Measurements from ENCODE around the gene KCTD2. TPM values are rescaled to one million over a fixed set of nuclear protein-coding genes. Genes with fewer than 3 reads are reported as not detected.

The KCTD2 gene
- total and polyA plus RNA-seq, 2 experiments from 2014 or later, result 12.7 to 19.1 TPM

DNA sequence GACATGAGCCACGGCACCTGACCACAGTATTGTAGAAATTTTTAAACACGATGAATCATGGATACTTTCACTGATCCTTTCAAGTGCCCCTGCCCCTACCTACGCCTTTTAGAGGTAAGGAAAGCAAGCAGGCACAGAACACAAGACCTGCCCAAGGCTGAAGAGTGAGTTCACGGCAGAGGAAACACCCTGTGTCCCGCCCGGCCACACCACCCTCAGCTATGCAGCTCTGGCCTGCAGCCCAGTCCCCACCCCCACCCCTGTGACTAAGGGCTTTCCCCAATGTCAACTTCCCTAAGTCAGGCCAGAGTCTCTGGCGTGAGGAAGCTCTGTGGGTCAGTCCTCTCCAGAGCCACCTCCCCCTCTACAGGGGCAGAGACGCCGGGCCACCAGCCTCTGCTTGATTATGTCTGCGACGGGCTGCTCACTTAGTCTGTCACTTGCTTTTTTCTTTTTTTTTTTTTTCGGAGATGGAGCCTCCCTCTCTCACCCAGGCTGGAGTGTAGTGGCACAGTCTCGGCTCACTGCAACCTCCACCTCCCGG is 49.1 kb downstream of the KCTD2 start:
- whole genome bisulfite sequencing (ENCODE audit: low lambda C conversion rate, missing lambda C conversion rate), result 49% methylated on average over 13 of the region's 14 CpGs
- Histone ChIP-seq H3K79me2 (peaks cover 24% of the 10 kb centered on the region), H3K27me3 (no peaks in the 10 kb centered on the region), H3K36me3 (replicated peaks; ENCODE audit: insufficient read depth, low read depth) (no peaks in the 10 kb centered on the region), H3K4me3 (no peak overlapping the region), H3K4me1 (ENCODE audit: insufficient read depth) (peaks cover 34% of the 10 kb centered on the region), H3K4me2 (no peak overlapping the region), H3K27ac (peak overlapping the region; percentile 99), H4K20me1 (ENCODE audit: insufficient read depth, poor library complexity, severe bottlenecking) (no peaks in the 10 kb centered on the region), H3K9me2 (replicated peaks; ENCODE audit: insufficient read depth) (no peaks in the 10 kb centered on the region), H3K9me3 (ENCODE audit: low read depth) (no peaks in the 10 kb centered on the region), H2AFZ (no peak overlapping the region)
- DNase-seq (ENCODE audit: low spot score), result peak; percentile 92
- TF ChIP-seq EZH2phosphoT487 (IDR thresholded peaks at IDR 0.05; ENCODE audit: low read depth, severe bottlenecking, unreplicated experiment) (no peak), EZH2 (IDR thresholded peaks at IDR 0.05; ENCODE audit: borderline replicate concordance) (no peak)
- TF ChIP-seq, protein P1, sequence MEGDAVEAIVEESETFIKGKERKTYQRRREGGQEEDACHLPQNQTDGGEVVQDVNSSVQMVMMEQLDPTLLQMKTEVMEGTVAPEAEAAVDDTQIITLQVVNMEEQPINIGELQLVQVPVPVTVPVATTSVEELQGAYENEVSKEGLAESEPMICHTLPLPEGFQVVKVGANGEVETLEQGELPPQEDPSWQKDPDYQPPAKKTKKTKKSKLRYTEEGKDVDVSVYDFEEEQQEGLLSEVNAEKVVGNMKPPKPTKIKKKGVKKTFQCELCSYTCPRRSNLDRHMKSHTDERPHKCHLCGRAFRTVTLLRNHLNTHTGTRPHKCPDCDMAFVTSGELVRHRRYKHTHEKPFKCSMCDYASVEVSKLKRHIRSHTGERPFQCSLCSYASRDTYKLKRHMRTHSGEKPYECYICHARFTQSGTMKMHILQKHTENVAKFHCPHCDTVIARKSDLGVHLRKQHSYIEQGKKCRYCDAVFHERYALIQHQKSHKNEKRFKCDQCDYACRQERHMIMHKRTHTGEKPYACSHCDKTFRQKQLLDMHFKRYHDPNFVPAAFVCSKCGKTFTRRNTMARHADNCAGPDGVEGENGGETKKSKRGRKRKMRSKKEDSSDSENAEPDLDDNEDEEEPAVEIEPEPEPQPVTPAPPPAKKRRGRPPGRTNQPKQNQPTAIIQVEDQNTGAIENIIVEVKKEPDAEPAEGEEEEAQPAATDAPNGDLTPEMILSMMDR (IDR thresholded peaks at IDR 0.05; ENCODE audit: poor library complexity), result no peak

DNA sequence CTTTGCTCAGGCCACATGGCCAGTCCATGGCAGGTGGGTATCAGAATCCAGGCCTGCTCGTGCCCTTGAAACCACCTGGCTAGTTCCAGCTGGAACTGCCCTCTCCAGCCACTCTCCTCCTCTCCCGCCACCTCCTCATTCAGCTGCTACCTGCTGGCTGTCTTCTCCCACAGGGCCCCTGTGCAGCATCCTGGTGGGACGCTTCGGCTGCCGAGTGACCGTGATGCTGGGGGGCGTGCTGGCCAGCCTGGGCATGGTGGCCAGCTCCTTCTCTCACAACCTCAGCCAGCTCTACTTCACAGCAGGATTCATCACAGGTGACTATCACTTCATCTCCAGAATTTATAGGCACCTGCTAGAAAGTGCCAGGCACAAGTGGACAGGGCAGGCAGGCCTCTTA is 50.8 kb downstream of the KCTD2 start:
- peaks cover 17% of the 10 kb centered on the region for H3K4me1 ChIP-seq (ENCODE audit: insufficient read depth)
- no peak overlapping the region for H3K4me3 ChIP-seq
- H3K27me3 ChIP-seq, result no peaks in the 10 kb centered on the region
- no peak for DNase-seq (ENCODE audit: low spot score)
- no peak overlapping the region for H3K4me2 ChIP-seq
- TF ChIP-seq EZH2 (IDR thresholded peaks at IDR 0.05; ENCODE audit: borderline replicate concordance) (no peak), EZH2phosphoT487 (IDR thresholded peaks at IDR 0.05; ENCODE audit: low read depth, severe bottlenecking, unreplicated experiment) (no peak)
- TF ChIP-seq, protein P1 (IDR thresholded peaks at IDR 0.05; ENCODE audit: poor library complexity), result no peak
- no peaks in the 10 kb centered on the region for H3K36me3 ChIP-seq (replicated peaks; ENCODE audit: insufficient read depth, low read depth)
- no peaks in the 10 kb centered on the region for H3K9me3 ChIP-seq (ENCODE audit: low read depth)
- no peaks in the 10 kb centered on the region for H4K20me1 ChIP-seq (ENCODE audit: insufficient read depth, poor library complexity, severe bottlenecking)
- no peak overlapping the region for H2AFZ ChIP-seq
- WGBS (ENCODE audit: low lambda C conversion rate, missing lambda C conversion rate), result over 99% methylated on average over 7 of the region's 7 CpGs
- H3K27ac ChIP-seq, result peak overlapping the region; percentile 23
- peaks cover 17% of the 10 kb centered on the region for H3K79me2 ChIP-seq
- no peaks in the 10 kb centered on the region for H3K9me2 ChIP-seq (replicated peaks; ENCODE audit: insufficient read depth)

DNA sequence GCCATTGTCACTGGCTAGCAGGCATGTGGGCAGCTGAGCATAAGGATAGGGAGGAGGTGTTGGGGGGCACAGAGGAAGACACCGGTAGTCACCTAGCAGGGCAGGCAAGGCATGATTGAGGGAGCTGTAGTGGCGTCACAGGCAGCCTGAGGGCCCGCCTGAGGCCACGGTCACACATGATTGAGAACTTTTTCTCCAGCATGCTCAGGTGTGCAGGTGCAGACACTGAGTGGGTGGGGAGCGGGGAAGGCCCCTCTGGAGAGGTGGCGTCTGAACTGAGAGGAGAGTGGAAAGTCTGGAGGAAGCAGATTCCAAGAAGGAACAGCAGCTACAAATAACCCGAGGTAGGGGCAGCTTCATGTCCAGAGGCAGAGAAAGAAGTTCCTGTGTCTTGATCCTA is 51.8 kb downstream of the KCTD2 start:
- H3K79me2 ChIP-seq, result peaks cover 9% of the 10 kb centered on the region
- no peaks in the 10 kb centered on the region for H3K27me3 ChIP-seq
- TF ChIP-seq, protein P1 (IDR thresholded peaks at IDR 0.05; ENCODE audit: poor library complexity), result no peak
- no peak for TF ChIP-seq EZH2phosphoT487 (IDR thresholded peaks at IDR 0.05; ENCODE audit: low read depth, severe bottlenecking, unreplicated experiment)
- no peak for TF ChIP-seq EZH2 (IDR thresholded peaks at IDR 0.05; ENCODE audit: borderline replicate concordance)
- no peaks in the 10 kb centered on the region for H3K9me2 ChIP-seq (replicated peaks; ENCODE audit: insufficient read depth)
- no peaks in the 10 kb centered on the region for H3K9me3 ChIP-seq (ENCODE audit: low read depth)
- H3K4me2 ChIP-seq, result no peak overlapping the region
- no peak overlapping the region for H2AFZ ChIP-seq
- H4K20me1 ChIP-seq (ENCODE audit: insufficient read depth, poor library complexity, severe bottlenecking), result no peaks in the 10 kb centered on the region
- H3K27ac ChIP-seq, result no peak overlapping the region
- no peak overlapping the region for H3K4me3 ChIP-seq
- no peaks in the 10 kb centered on the region for H3K36me3 ChIP-seq (replicated peaks; ENCODE audit: insufficient read depth, low read depth)
- no peak for DNase-seq (ENCODE audit: low spot score)
- WGBS (ENCODE audit: low lambda C conversion rate, missing lambda C conversion rate), result 86% methylated on average over 7 of the region's 7 CpGs
- peaks cover 7% of the 10 kb centered on the region for H3K4me1 ChIP-seq (ENCODE audit: insufficient read depth)

All from hepatocyte (in vitro differentiated cells).